ENCODE results near the gene PHYKPL.

The PHYKPL gene

DNA sequence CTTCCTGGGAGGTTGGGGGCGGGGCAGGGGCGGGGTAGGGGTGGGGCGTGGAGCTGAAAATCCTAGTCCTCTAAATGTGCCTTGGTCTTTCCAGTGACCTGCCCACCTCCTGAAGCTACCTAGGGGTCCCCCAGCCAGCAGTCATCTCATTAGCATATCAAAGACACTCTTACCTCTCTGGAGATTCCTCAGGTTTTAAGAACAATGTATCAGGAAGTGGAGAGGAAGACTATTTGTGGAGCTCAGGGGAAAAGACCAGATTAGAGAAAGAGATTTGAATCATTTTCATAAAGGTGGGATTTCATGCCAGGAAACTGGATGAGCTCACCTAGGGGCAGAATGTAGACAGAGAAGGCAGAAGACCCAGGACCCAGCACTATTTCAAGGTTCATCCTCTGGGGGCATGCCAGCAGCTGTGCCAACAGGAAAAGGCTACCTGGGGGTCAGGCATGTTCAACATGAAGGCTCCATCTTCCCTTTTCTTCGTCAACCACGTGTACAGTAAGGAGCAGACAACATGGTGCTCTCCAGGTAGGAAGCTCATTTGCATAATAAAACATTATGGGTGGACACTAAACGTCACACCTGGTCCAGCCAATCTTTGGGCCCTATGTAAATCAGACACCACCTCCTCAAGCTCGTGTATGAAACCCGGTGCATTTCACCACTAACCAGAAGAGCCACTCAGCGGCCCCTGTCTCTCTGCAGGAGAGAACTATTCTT is 52.3 kb downstream of the PHYKPL start:
- no peak for FAIRE-seq

DNA sequence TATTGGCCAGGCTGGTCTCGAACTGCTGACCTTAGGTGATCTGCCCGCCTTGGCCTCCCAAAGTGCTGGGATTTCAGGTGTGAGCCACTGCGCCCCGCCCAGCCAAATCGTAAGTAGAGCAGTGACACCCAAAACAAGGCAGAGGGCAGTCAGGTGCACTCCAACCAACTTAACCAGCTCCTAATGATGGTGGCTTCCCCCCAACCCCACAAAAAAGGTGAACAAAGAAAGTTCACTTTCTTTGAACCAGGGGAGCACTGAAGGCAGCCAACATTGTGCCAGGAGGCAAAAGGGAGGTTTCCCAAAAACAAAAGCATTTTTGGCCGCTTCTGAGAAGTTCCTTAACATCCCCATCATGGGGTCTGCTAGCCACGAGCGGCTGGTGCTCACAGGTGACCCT is 55.0 kb downstream of the PHYKPL start:
- no peak for FAIRE-seq

DNA sequence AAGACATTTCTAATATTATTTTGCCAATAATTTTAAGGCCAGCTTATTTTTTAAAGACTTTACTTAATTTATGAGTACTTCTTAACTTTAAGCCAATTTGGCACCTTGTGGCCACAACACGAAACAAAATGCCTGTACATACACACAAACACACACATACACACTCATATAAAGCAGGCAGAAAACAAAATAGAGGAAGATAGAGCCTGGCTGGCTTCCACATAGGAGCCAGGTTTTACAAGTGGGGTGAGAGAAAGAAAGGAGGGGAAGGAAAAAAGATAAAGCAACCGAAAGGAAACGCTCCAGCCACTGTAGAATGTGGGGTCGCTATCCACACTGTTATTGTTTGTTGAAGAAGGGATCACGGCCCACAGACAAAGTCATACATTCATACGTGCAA is 55.8 kb downstream of the PHYKPL start:
- FAIRE-seq, result no peak

DNA sequence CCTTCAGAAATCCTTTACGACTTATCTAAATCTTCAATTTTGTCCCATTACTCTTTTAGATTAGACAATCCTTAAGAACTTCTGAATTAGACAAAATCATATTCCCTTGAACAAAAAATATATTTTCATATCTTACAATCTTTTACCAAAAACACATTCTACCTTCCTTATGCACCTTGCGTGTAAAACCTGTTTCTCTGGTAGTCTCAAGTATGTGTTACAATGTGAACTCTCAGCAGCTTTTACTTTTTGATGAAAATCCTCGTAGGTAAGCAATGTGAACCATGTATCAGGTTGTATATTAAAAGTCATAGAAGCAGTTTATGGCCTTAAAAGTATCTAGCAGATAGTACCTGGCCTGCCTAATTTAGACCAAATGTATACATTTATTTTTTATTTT is 58.1 kb downstream of the PHYKPL start:
- FAIRE-seq, result no peak

DNA sequence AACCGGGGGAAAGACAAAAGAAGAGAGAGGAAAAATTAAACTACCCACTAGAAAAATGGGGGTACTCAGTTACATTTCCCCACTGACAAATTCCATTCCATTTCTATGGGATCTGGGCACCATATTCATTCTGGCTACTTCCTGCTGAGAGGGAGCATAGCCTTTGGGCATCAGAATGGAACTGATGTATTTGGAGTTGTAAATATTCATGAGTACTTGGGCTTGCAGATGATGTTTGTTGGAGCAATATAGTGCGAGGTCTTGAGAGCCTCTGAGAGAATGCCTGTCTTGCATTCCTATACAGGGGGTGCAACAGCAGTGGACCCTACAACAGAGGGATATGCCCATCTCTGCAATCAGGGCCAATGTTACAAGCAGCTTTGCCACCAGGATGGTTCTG is 62.1 kb downstream of the PHYKPL start:
- no peak for FAIRE-seq

DNA sequence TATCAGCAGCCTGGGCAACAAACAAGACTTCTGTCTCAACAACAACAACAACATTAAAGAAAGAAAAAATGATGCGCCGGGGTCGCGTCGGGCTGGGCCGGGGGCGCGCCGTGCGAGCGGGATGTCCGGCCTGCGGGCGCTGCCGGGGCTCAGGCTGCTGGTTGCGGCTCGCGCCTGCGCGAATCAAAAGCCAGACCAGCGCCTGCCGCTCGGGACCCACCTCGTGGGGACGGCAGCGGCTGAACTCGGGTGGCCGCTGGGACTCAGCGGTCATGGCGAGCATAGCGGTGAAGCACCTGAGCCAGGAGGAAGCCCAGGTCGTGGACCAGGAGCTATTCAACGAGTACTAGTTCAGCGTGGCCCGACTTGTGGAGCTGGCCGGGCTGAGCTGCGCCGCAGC is 67.0 kb downstream of the PHYKPL start:
- FAIRE-seq, result no peak

DNA sequence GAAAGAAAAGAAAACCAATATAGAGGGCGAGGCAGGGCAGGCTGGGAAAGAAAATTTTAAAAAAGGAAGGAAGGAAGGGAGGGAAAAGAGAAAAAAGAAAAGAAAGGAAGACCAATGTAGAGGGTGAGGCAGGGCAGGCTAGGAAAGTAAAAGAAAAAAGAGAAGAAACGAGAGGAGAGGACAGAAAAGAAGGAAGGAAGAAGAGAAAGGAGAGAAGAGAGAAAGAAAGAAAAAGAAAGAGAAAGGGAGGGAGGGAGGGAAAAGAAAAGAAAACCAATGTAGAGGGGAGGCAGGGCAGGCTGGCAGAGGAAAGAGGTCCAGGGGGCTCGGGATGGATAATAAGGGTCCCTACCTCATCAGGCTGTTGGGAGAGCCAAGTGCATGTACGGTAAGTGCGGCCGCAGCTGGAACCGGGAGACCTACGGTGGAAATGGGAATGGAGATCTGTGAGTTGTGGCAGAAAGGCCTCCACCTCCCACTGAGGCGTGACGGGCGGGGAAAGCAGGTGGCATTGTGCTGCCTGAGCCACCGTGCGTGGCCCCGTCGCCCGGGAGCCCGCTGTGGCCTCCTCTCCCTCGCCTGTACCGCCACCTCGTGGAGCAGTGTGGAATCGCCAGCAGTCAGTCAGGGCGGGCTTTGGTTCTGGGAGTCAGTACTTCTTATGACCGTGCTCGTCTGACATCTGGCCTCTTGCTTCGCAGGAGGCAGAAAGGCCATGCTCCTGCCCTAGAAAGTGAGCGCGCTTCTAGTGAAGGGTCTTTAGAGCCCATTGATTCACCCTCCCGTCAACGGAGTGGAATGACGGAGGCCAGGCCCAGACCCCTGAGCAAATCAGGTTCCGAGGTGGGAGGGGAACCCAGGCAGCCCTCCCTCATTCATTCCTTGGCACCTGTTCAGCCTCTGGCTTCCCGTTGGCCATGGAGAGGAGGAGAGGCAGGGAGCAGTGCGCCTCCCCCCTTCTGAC is 68.5 kb downstream of the PHYKPL start:
- no peak for FAIRE-seq

DNA sequence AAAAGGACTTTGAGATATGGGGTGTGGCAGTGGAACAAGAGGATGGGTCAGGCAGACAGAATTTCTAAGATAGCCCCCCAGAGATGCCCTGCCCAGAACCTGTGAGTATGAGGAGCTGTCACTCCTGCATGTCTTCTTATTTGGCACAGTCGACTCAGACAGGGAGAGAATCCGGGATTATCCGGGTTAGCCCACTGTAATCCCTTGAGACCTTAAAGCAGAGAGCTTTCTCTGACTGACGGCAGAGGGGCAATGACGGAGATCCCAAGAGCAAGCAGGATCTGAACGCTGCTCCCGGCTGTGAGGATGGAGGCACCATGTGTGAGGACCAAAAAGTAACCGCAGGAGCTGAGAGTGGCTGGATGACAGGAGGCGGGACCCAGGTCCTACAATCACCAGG is 70.1 kb downstream of the PHYKPL start:
- no peak for FAIRE-seq

DNA sequence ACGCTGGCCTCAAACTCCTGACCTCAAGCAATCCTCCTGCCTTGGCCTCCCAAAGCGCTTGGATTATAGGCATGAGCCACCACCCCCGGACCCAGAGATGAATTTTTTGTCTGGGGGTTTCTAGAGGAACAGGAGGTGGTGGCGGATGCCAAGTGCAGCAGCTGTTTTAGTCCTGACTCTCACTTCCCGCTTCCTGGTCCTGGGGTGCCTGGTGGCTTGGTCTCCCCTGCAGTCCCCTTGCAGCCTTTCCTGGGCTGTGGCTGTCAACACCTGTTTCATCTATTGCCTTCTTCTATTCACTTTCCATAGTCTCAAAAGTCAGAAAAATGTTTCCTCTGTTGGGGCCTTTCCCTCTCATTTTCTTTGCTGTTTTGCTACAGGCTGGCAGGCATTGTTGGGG is 72.4 kb downstream of the PHYKPL start:
- FAIRE-seq, result no peak
